ENCODE data around the gene GTF2F2.

DNA sequence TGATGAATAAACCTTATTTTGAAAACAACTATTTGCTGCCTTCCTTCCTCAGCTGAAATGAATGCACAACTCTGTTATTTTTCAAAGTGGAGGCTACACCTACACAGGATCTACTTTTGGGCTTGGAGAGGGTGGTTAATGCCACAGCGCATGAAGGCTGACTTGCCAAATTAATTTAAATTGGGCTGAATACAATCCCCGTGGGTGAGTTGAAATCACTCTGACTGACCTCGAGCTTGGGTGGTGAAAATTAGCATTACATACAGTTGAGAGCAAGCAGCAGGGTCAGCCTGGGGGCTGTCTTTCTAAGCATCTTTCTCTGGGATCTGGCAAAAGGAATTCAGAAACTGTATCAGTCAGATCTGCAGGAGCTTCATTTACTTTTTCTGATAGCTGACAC, 182.2 kb downstream of the GTF2F2 start:
- TF ChIP-seq POLR2A (IDR thresholded peaks at IDR 0.05) = no peak
- TF ChIP-seq, protein P1, sequence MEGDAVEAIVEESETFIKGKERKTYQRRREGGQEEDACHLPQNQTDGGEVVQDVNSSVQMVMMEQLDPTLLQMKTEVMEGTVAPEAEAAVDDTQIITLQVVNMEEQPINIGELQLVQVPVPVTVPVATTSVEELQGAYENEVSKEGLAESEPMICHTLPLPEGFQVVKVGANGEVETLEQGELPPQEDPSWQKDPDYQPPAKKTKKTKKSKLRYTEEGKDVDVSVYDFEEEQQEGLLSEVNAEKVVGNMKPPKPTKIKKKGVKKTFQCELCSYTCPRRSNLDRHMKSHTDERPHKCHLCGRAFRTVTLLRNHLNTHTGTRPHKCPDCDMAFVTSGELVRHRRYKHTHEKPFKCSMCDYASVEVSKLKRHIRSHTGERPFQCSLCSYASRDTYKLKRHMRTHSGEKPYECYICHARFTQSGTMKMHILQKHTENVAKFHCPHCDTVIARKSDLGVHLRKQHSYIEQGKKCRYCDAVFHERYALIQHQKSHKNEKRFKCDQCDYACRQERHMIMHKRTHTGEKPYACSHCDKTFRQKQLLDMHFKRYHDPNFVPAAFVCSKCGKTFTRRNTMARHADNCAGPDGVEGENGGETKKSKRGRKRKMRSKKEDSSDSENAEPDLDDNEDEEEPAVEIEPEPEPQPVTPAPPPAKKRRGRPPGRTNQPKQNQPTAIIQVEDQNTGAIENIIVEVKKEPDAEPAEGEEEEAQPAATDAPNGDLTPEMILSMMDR (IDR thresholded peaks at IDR 0.05) = no peak

All from testis (tissue), 2 donors.